ENCODE measurements around the gene EPB41L4A. TPM values are rescaled to one million over a fixed set of nuclear protein-coding genes. Genes with fewer than 3 reads are reported as not detected.

The EPB41L4A gene
- total and polyA plus RNA-seq, 2 experiments from 2014 or later = 9.5 to 12.9 TPM

DNA sequence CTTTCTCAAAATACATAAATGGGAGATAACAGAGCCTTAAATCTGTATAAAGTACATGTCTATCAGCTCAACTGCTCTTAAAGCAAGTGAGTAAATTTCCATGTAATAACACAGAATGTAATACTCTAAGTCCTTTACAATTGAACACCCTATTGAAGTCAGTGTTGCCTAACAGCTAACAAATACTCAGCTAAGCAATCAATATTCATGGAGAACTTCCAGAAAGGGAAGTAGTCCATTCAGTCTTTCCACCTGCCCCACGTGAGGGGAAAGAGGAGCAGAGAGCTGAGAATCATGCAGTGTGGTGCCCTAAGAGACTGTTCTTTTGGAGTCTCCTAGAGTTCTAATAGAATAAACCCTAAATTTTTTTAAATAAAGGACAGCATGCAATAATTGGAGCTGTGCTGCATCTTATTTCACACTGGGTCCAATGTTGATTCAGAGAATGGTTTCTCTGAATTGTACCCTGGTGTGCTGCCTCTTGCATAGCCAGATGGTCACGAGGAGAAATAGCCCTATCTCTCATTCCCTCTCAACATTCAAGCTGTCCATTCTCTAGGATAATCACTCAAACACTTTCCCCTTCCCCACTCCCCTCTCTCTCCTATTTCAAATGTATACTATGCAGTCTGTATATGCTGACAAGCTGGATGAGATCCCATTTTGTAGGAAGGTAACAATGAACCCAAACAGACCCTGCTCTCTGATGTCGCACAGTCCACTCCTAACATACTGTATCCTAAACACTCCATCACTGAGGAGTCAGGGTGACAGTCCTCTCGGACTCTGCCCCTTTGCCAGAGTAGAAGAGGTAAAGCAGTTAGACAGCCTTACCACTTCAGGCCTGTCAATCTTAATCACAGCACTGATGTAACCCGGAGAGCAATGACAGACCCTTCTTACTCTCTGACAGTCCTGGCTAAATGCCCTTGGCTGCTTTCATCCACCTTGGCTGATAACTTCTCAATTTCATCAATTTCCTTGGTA is 134.8 kb downstream of the EPB41L4A start:
- Histone ChIP-seq H3K79me2 (peaks cover 4% of the 10 kb centered on the region), H3K9me2 (replicated peaks; ENCODE audit: insufficient read depth) (no peaks in the 10 kb centered on the region), H3K27me3 (no peaks in the 10 kb centered on the region), H4K20me1 (ENCODE audit: insufficient read depth, poor library complexity, severe bottlenecking) (no peaks in the 10 kb centered on the region), H3K9me3 (ENCODE audit: low read depth) (no peaks in the 10 kb centered on the region), H3K4me3 (no peak overlapping the region), H3K36me3 (replicated peaks; ENCODE audit: insufficient read depth, low read depth) (no peaks in the 10 kb centered on the region), H3K4me1 (ENCODE audit: insufficient read depth) (no peaks in the 10 kb centered on the region), H2AFZ (no peak overlapping the region), H3K27ac (no peak overlapping the region), H3K4me2 (no peak overlapping the region)
- 68% methylated on average over 5 of the region's 5 CpGs for WGBS (ENCODE audit: low lambda C conversion rate, missing lambda C conversion rate)
- no peak for DNase-seq (ENCODE audit: low spot score)
- TF ChIP-seq EZH2 (IDR thresholded peaks at IDR 0.05; ENCODE audit: borderline replicate concordance) (no peak), EZH2phosphoT487 (IDR thresholded peaks at IDR 0.05; ENCODE audit: low read depth, severe bottlenecking, unreplicated experiment) (no peak)
- TF ChIP-seq, protein P1, sequence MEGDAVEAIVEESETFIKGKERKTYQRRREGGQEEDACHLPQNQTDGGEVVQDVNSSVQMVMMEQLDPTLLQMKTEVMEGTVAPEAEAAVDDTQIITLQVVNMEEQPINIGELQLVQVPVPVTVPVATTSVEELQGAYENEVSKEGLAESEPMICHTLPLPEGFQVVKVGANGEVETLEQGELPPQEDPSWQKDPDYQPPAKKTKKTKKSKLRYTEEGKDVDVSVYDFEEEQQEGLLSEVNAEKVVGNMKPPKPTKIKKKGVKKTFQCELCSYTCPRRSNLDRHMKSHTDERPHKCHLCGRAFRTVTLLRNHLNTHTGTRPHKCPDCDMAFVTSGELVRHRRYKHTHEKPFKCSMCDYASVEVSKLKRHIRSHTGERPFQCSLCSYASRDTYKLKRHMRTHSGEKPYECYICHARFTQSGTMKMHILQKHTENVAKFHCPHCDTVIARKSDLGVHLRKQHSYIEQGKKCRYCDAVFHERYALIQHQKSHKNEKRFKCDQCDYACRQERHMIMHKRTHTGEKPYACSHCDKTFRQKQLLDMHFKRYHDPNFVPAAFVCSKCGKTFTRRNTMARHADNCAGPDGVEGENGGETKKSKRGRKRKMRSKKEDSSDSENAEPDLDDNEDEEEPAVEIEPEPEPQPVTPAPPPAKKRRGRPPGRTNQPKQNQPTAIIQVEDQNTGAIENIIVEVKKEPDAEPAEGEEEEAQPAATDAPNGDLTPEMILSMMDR (IDR thresholded peaks at IDR 0.05; ENCODE audit: poor library complexity) = no peak

DNA sequence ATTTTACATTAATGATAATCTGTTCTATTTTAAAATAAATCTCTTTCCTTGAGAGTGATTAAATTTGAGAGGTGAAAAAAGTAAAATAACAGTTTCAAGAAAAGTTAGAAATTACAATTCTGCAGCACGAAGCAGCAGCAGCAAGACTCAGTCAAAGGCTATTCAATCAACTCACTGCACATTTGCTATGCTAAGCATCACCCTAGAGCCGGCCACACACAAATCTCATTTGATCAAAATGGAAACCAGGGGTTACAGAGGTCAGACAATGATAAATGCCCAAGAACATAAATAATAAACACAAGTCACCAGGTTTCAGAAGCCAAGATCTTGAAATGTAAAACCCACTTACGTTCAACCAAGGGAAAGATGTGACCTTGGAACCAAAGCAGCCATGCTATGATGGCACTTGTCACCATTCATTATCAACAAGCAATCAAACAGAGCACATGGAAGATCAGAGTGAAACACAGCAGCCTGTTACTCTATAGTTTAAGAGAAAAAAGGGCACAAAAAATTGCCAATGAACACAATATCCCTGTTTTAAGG is 136.0 kb downstream of the EPB41L4A start:
- 87% methylated on average over 3 of the region's 3 CpGs for WGBS (ENCODE audit: low lambda C conversion rate, missing lambda C conversion rate)
- Histone ChIP-seq H3K36me3 (replicated peaks; ENCODE audit: insufficient read depth, low read depth) (no peaks in the 10 kb centered on the region), H3K79me2 (peaks cover 4% of the 10 kb centered on the region), H3K27me3 (no peaks in the 10 kb centered on the region), H2AFZ (no peak overlapping the region), H3K27ac (no peak overlapping the region), H3K9me2 (replicated peaks; ENCODE audit: insufficient read depth) (no peaks in the 10 kb centered on the region), H3K4me3 (no peak overlapping the region), H3K4me2 (no peak overlapping the region), H4K20me1 (ENCODE audit: insufficient read depth, poor library complexity, severe bottlenecking) (no peaks in the 10 kb centered on the region), H3K9me3 (ENCODE audit: low read depth) (no peaks in the 10 kb centered on the region), H3K4me1 (ENCODE audit: insufficient read depth) (no peaks in the 10 kb centered on the region)
- no peak for TF ChIP-seq EZH2 (IDR thresholded peaks at IDR 0.05; ENCODE audit: borderline replicate concordance)
- TF ChIP-seq EZH2phosphoT487 (IDR thresholded peaks at IDR 0.05; ENCODE audit: low read depth, severe bottlenecking, unreplicated experiment) = no peak
- TF ChIP-seq, protein P1 (IDR thresholded peaks at IDR 0.05; ENCODE audit: poor library complexity) = no peak
- no peak for DNase-seq (ENCODE audit: low spot score)

DNA sequence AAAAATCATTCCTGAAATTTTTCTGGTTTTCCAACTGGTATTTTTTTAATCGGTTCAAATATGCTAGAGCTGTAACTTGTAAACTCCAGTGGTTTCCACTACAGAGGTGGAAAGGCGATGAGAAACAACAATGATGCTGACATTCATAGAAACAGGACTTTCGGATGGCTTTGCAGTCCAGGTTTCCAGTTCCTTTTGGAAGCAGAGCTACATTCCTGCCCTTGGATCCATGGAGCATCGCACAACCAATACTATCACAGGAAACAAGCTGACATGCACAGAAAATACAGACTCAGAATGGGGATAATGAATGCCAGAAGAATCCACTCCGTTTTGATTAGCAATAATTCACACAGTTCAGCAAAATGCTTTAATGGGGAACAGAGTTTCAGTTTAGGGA is 140.0 kb downstream of the EPB41L4A start:
- DNase-seq (ENCODE audit: low spot score) = no peak
- no peak overlapping the region for H3K4me3 ChIP-seq
- WGBS (ENCODE audit: low lambda C conversion rate, missing lambda C conversion rate) = 91% methylated on average over 5 of the region's 5 CpGs

More for the DNA sequence above, 140.0 kb downstream of the EPB41L4A start:
- Histone ChIP-seq H3K36me3 (replicated peaks; ENCODE audit: insufficient read depth, low read depth) (no peaks in the 10 kb centered on the region), H3K27ac (no peak overlapping the region), H2AFZ (no peak overlapping the region), H3K27me3 (no peaks in the 10 kb centered on the region), H4K20me1 (ENCODE audit: insufficient read depth, poor library complexity, severe bottlenecking) (no peaks in the 10 kb centered on the region), H3K9me3 (ENCODE audit: low read depth) (no peaks in the 10 kb centered on the region), H3K4me2 (no peak overlapping the region), H3K4me1 (ENCODE audit: insufficient read depth) (no peaks in the 10 kb centered on the region), H3K9me2 (replicated peaks; ENCODE audit: insufficient read depth) (no peaks in the 10 kb centered on the region), H3K79me2 (peaks cover 4% of the 10 kb centered on the region)
- no peak for TF ChIP-seq EZH2phosphoT487 (IDR thresholded peaks at IDR 0.05; ENCODE audit: low read depth, severe bottlenecking, unreplicated experiment)
- TF ChIP-seq, protein P1 (IDR thresholded peaks at IDR 0.05; ENCODE audit: poor library complexity) = no peak
- no peak for TF ChIP-seq EZH2 (IDR thresholded peaks at IDR 0.05; ENCODE audit: borderline replicate concordance)
